ENCODE results near the gene RPRD2.

DNA sequence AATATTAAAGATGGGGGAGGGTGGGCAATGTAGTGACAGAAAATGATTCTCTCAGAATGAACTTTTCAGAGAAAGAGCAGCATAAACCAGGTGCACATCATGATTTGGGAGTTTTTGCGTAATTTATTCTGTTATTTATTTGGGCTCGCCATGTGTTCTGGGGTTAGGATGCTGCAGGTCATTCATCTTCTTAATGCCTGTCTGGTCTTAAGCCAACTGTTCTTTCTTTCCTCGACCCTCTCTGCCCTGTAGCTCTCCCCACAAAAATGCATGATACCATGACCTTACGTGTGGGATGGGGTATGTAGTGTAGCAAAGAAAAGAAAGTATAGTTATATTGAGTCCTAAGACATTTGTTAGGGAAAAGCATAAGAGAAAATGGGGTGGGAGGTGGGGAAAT is 110.9 kb downstream of the RPRD2 start:
- TF ChIP-seq, protein P1, sequence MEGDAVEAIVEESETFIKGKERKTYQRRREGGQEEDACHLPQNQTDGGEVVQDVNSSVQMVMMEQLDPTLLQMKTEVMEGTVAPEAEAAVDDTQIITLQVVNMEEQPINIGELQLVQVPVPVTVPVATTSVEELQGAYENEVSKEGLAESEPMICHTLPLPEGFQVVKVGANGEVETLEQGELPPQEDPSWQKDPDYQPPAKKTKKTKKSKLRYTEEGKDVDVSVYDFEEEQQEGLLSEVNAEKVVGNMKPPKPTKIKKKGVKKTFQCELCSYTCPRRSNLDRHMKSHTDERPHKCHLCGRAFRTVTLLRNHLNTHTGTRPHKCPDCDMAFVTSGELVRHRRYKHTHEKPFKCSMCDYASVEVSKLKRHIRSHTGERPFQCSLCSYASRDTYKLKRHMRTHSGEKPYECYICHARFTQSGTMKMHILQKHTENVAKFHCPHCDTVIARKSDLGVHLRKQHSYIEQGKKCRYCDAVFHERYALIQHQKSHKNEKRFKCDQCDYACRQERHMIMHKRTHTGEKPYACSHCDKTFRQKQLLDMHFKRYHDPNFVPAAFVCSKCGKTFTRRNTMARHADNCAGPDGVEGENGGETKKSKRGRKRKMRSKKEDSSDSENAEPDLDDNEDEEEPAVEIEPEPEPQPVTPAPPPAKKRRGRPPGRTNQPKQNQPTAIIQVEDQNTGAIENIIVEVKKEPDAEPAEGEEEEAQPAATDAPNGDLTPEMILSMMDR (conservative IDR thresholded peaks at IDR 0.05), result no peak
- no peak for TF ChIP-seq EZH2 (IDR thresholded peaks at IDR 0.05; ENCODE audit: low read depth)
